Measurements from ENCODE around the gene SNED1.

DNA sequence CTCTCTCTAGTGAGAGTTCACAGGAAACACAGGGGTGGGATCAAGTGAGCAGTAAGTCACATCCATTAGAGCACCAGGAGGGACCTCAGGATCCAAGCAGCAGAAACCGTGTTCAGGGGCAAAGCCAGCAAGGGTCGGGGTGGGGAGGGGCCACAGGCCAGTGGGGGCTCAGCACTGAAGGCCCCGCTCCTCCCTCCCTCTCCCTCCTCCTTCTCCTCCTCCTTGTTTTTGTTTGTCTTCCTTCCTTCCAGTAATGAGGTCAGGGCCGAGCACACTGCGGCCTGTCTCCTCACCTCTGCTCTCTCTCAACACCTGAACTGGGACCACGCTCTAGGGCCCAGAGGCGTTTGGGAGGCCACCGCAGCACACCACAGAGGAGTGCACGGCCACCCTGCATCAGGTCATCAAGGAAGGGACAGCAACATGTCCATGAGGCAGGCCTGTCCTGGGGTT is 82.8 kb downstream of the SNED1 start:
- TF ChIP-seq, protein P1, sequence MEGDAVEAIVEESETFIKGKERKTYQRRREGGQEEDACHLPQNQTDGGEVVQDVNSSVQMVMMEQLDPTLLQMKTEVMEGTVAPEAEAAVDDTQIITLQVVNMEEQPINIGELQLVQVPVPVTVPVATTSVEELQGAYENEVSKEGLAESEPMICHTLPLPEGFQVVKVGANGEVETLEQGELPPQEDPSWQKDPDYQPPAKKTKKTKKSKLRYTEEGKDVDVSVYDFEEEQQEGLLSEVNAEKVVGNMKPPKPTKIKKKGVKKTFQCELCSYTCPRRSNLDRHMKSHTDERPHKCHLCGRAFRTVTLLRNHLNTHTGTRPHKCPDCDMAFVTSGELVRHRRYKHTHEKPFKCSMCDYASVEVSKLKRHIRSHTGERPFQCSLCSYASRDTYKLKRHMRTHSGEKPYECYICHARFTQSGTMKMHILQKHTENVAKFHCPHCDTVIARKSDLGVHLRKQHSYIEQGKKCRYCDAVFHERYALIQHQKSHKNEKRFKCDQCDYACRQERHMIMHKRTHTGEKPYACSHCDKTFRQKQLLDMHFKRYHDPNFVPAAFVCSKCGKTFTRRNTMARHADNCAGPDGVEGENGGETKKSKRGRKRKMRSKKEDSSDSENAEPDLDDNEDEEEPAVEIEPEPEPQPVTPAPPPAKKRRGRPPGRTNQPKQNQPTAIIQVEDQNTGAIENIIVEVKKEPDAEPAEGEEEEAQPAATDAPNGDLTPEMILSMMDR (conservative IDR thresholded peaks at IDR 0.05 in 1 of 2, IDR thresholded peaks at IDR 0.05 in 1 of 2; ENCODE audit: low read depth in 1 of 2, low read length in 2 of 2), result no peak
- TF ChIP-seq EZH2 (IDR thresholded peaks at IDR 0.05; ENCODE audit: low read length, missing control alignments), result no peak
